ENCODE measurements around the gene CD47. TPM values are rescaled to one million over a fixed set of nuclear protein-coding genes. Genes with fewer than 3 reads are reported as not detected.

CD47 gene
- total RNA-seq, 6 donors from 2014 or later: 79.6 to 352 (median 229) TPM

GRCh38 chr3:108036984-108037741 lies 53.7 kb downstream of the CD47 start:
- Histone ChIP-seq H3K9me3 (no peaks in the 10 kb centered on the region), H3K4me3 (no peak overlapping the region), H3K4me1 (peaks cover 5 to 23% (median 16%) of the 10 kb centered on the region in 4 donors), H3K27ac (peak overlapping the region; percentile 4 to 42 (median 20)), H3K27me3 (no peaks in the 10 kb centered on the region), H3K36me3 (peaks cover 0 to 11% (median 3%) of the 10 kb centered on the region in 4 donors)
- 74 to 82% methylated on average over 12 of the region's 12 CpGs for WGBS, 2 donors
- DNase-seq (no peak), ATAC-seq (ENCODE audit: low FRiP score in 2 of 2) (peak in 1 of 2 donors; percentile 46)
- no peak for TF ChIP-seq POLR2AphosphoS5 (IDR thresholded peaks at IDR 0.05)
- TF ChIP-seq, protein P1, sequence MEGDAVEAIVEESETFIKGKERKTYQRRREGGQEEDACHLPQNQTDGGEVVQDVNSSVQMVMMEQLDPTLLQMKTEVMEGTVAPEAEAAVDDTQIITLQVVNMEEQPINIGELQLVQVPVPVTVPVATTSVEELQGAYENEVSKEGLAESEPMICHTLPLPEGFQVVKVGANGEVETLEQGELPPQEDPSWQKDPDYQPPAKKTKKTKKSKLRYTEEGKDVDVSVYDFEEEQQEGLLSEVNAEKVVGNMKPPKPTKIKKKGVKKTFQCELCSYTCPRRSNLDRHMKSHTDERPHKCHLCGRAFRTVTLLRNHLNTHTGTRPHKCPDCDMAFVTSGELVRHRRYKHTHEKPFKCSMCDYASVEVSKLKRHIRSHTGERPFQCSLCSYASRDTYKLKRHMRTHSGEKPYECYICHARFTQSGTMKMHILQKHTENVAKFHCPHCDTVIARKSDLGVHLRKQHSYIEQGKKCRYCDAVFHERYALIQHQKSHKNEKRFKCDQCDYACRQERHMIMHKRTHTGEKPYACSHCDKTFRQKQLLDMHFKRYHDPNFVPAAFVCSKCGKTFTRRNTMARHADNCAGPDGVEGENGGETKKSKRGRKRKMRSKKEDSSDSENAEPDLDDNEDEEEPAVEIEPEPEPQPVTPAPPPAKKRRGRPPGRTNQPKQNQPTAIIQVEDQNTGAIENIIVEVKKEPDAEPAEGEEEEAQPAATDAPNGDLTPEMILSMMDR (IDR thresholded peaks at IDR 0.05): no peak
- no peak for TF ChIP-seq EP300 (IDR thresholded peaks at IDR 0.05)
- no peak for TF ChIP-seq POLR2A (IDR thresholded peaks at IDR 0.05)

- 93 to 100% methylated on average over 1 of the region's 1 CpG for WGBS, 2 donors
- no peak for ATAC-seq (ENCODE audit: low FRiP score in 2 of 2)
- Histone ChIP-seq H3K4me1 (peaks cover 5 to 23% (median 16%) of the 10 kb centered on the region in 4 donors), H3K9me3 (no peaks in the 10 kb centered on the region), H3K27ac (peak overlapping the region in 1 of 4 donors; percentile 42), H3K36me3 (peaks cover 0 to 7% (median 0%) of the 10 kb centered on the region in 4 donors), H3K4me3 (no peak overlapping the region), H3K27me3 (no peaks in the 10 kb centered on the region)
- TF ChIP-seq EP300 (IDR thresholded peaks at IDR 0.05) (no peak), POLR2AphosphoS5 (IDR thresholded peaks at IDR 0.05) (no peak)
- TF ChIP-seq, protein P1 (IDR thresholded peaks at IDR 0.05): no peak
- DNase-seq: no peak
Measured at GRCh38 chr3:108036401-108036800, 54.4 kb downstream of the CD47 start.

- TF ChIP-seq POLR2AphosphoS5 (IDR thresholded peaks at IDR 0.05) (no peak), POLR2A (IDR thresholded peaks at IDR 0.05) (no peak), EP300 (IDR thresholded peaks at IDR 0.05) (no peak)
- TF ChIP-seq, protein P1 (IDR thresholded peaks at IDR 0.05): no peak
- H3K4me1 ChIP-seq: peaks cover 5 to 23% (median 16%) of the 10 kb centered on the region in 4 donors
- 36 to 45% methylated on average over 4 of the region's 4 CpGs for WGBS, 2 donors
- H3K27ac ChIP-seq: no peak overlapping the region
- no peaks in the 10 kb centered on the region for H3K9me3 ChIP-seq
- no peaks in the 10 kb centered on the region for H3K27me3 ChIP-seq
- DNase-seq (no peak), ATAC-seq (ENCODE audit: low FRiP score in 2 of 2) (peak in 1 of 2 donors; percentile 53)
- no peak overlapping the region for H3K4me3 ChIP-seq
- peaks cover 0 to 7% (median 0%) of the 10 kb centered on the region in 4 donors for H3K36me3 ChIP-seq
Measured at GRCh38 chr3:108035751-108036150, 55.1 kb downstream of the CD47 start.

DNA sequence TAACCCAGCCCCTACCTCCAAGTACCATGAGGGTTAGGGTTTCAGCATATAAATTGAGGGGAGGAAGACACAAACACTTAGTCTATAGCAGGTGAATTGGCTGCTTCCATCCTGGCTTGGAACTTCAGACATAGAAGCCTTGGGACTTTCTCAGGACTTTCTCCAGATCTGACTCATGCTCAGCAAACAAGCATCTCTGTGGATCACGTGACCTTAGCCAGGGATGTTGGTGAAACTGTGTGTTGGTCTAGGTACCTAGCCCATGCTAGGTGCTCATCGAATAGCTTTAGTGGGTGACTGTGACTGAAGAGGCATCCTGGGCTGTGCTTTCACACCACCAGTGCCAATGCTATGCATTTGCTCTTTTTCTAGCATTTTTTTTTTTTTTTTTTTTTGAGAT lies 58.9 kb downstream of the CD47 start:
- peaks cover 0 to 4% (median 0%) of the 10 kb centered on the region in 4 donors for H3K36me3 ChIP-seq
- peaks cover 3 to 12% (median 7%) of the 10 kb centered on the region in 4 donors for H3K4me1 ChIP-seq
- no peak for ATAC-seq (ENCODE audit: low FRiP score in 2 of 2)
- H3K9me3 ChIP-seq: no peaks in the 10 kb centered on the region
- no peaks in the 10 kb centered on the region for H3K27me3 ChIP-seq
- no peak overlapping the region for H3K4me3 ChIP-seq
- TF ChIP-seq POLR2A (IDR thresholded peaks at IDR 0.05) (no peak), EP300 (IDR thresholded peaks at IDR 0.05) (no peak), POLR2AphosphoS5 (IDR thresholded peaks at IDR 0.05) (no peak)
- TF ChIP-seq, protein P1 (IDR thresholded peaks at IDR 0.05): no peak
- 93 to 100% methylated on average over 2 of the region's 2 CpGs for WGBS, 2 donors
- DNase-seq: no peak
- no peak overlapping the region for H3K27ac ChIP-seq
